Mucosa of descending colon (tissue), 3 donors: Measurements from ENCODE around the gene TUBA4A. TPM values are rescaled to one million over a fixed set of nuclear protein-coding genes. Genes with fewer than 3 reads are reported as not detected.

Source experiments
- ATAC-seq: fragments of 200-7000 bp; cut with Tn5 transposase; one replicate; pipeline ENCODE4 v1.9.1; 2020; ENCODE audit warnings: mild to moderate bottlenecking, moderate library complexity
- DNase-seq, 3 donors: peaks; one replicate each; pipeline ENCODE4 v3.0.0-alpha.2; 2020
- H3K36me3 ChIP-seq: fragments of 200-600 bp; one replicate; pipeline ENCODE4 v1.8.0; 2021; ENCODE audit warnings: low read depth, mild to moderate bottlenecking
- H3K4me1 ChIP-seq: fragments of 200-600 bp; one replicate; pipeline ENCODE4 v1.8.0; 2021; ENCODE audit warnings: low read depth, mild to moderate bottlenecking
- H3K4me3 ChIP-seq: fragments of 200-600 bp; one replicate; pipeline ENCODE4 v1.8.0; 2021; ENCODE audit warnings: mild to moderate bottlenecking
- H3K9me3 ChIP-seq: fragments of 200-600 bp; one replicate; pipeline ENCODE4 v1.8.0; 2021; ENCODE audit warnings: mild to moderate bottlenecking
- CTCF ChIP-seq: fragments of 200-600 bp; IDR thresholded peaks from one replicate; pipeline ENCODE4 v1.8.0; 2022; ENCODE audit warnings: antibody characterized with exemption, mild to moderate bottlenecking
- intact Hi-C, 2 donors: fragments of 100-400 bp; cut with DNase I in 1 of 2; cut with micrococcal nuclease in 1 of 2; formaldehyde crosslinking; loops; one replicate each; pipeline versions ENCODE4 v1.11.0 to v1.11.1; 2022; cut with DNase I, micrococcal nuclease
- total RNA-seq, 3 donors: library from RNA; stranded (reverse); fragmentation: NEBNext Ultra II Directional in 2 of 3; extraction: Animal tissue kit (Norgen Biotek cat#: 25700) in 2 of 3; gene quantifications; one replicate each; pipeline versions ENCODE4 v1.2.1 to v1.2.4, GENCODE V29; 2021 to 2023
- donor health status: DM: no; HTN: no; CAD: no; lungs with moderate emphysema.
- donor health status: DM: no; HTN: no; CAD: no.
- donor health status: DM: no; HTN: yes; CAD: no.

The TUBA4A gene
- total RNA-seq, 3 donors from 2014 or later, result 69.7 to 75.3 (median 75.0) TPM

- no peak for TF ChIP-seq CTCF
- H3K36me3 ChIP-seq, result peaks cover 2% of the 10 kb centered on the region
- ATAC-seq (peak; percentile 72), DNase-seq (peak; percentile 58 to 82 (median 75))
- H3K9me3 ChIP-seq, result no peaks in the 10 kb centered on the region
- intact Hi-C loops, result loop anchor here in 1 of 2 donors (10.0 kb wide), 1 partner anchor 53 kb away; the partner anchor contains the start of gene NHEJ1
- peak overlapping the region; percentile 17 for H3K4me3 ChIP-seq
- H3K4me1 ChIP-seq, result peaks cover 26% of the 10 kb centered on the region
Observed at GRCh38 chr2:219218217-219218731, 35.4 kb downstream of the TUBA4A start.

GRCh38 chr2:219216535-219216915 lies 37.2 kb downstream of the TUBA4A start:
- H3K36me3 ChIP-seq, result no peaks in the 10 kb centered on the region
- TF ChIP-seq CTCF, result no peak
- intact Hi-C loops, result loop anchor here in 1 of 2 donors (10.0 kb wide), 1 partner anchor 52 kb away; the partner anchor contains the start of gene NHEJ1

GRCh38 chr2:219215871-219216534 lies 37.7 kb downstream of the TUBA4A start:
- Histone ChIP-seq H3K4me3 (no peak overlapping the region), H3K4me1 (peaks cover 26% of the 10 kb centered on the region), H3K36me3 (no peaks in the 10 kb centered on the region), H3K9me3 (no peaks in the 10 kb centered on the region)
- no peak for ATAC-seq
- TF ChIP-seq CTCF, result no peak
- intact Hi-C loops, result loop anchor here in 1 of 2 donors (10.0 kb wide), 1 partner anchor 51 kb away; the partner anchor contains the start of gene NHEJ1
- DNase-seq, result no peak

More at GRCh38 chr2:219216535-219216915, 37.2 kb downstream of the TUBA4A start:
- no peak for ATAC-seq
- peaks cover 26% of the 10 kb centered on the region for H3K4me1 ChIP-seq
- H3K9me3 ChIP-seq, result no peaks in the 10 kb centered on the region
- DNase-seq, result no peak
- no peak overlapping the region for H3K4me3 ChIP-seq

GRCh38 chr2:219214786-219215185 lies 38.9 kb downstream of the TUBA4A start:
- Histone ChIP-seq H3K4me1 (peaks cover 26% of the 10 kb centered on the region), H3K36me3 (no peaks in the 10 kb centered on the region), H3K9me3 (no peaks in the 10 kb centered on the region), H3K4me3 (no peak overlapping the region)
- no peak for DNase-seq
- no peak for ATAC-seq
- intact Hi-C loops, result loop anchor here in 1 of 2 donors (10.0 kb wide), 1 partner anchor 50 kb away; the partner anchor contains the start of gene NHEJ1
- TF ChIP-seq CTCF, result no peak

GRCh38 chr2:219214141-219214540 lies 39.6 kb downstream of the TUBA4A start:
- H3K9me3 ChIP-seq, result no peaks in the 10 kb centered on the region
- no peak for TF ChIP-seq CTCF
- intact Hi-C loops, result loop anchor here in 1 of 2 donors (10.0 kb wide), 1 partner anchor 49 kb away; the partner anchor contains the start of gene NHEJ1

More at GRCh38 chr2:219214141-219214540, 39.6 kb downstream of the TUBA4A start:
- no peak for ATAC-seq
- no peak for DNase-seq
- H3K4me1 ChIP-seq, result peaks cover 21% of the 10 kb centered on the region
- no peaks in the 10 kb centered on the region for H3K36me3 ChIP-seq
- H3K4me3 ChIP-seq, result no peak overlapping the region
